Lower leg skin (tissue), 3 donors: Measurements from ENCODE around the gene MAD1L1.

Experiments used
- POLR2A ChIP-seq, 2 donors: fragments of 450-650 bp; IDR thresholded peaks; one replicate each; pipeline ENCODE4 v1.6.1; 2016 to 2017; ENCODE audit warnings: antibody characterized with exemption in 2 of 2, mild to moderate bottlenecking in 1 of 2, moderate library complexity in 1 of 2
- TF ChIP-seq, protein P1 (sequence below), 3 donors: fragments of 450-650 bp; IDR thresholded peaks; one replicate each; pipeline ENCODE4 v1.5.1; 2016; ENCODE audit warnings: antibody characterized with exemption in 3 of 3, mild to moderate bottlenecking in 3 of 3, moderate library complexity in 2 of 3

DNA sequence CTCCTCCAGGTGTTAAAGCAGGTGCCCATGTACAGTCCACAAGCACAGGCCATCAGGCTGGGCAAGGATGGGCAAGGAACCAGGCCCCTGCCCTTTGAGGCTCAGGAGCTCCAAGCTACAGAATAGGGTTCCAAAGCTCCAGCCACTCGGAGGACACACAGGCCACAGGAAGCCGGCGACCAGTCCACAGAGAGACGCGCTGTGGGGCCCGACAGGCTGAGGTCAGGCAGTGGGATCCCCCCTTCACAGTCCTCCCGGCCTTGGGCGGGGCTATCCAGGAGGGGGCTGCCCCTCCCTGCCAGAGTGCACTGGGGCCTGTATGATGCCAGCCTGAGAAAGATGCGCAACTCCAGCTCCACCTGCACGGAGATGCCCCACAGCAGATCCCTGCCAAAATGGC is 34.0 kb downstream of the MAD1L1 start:
- TF ChIP-seq, protein P1, sequence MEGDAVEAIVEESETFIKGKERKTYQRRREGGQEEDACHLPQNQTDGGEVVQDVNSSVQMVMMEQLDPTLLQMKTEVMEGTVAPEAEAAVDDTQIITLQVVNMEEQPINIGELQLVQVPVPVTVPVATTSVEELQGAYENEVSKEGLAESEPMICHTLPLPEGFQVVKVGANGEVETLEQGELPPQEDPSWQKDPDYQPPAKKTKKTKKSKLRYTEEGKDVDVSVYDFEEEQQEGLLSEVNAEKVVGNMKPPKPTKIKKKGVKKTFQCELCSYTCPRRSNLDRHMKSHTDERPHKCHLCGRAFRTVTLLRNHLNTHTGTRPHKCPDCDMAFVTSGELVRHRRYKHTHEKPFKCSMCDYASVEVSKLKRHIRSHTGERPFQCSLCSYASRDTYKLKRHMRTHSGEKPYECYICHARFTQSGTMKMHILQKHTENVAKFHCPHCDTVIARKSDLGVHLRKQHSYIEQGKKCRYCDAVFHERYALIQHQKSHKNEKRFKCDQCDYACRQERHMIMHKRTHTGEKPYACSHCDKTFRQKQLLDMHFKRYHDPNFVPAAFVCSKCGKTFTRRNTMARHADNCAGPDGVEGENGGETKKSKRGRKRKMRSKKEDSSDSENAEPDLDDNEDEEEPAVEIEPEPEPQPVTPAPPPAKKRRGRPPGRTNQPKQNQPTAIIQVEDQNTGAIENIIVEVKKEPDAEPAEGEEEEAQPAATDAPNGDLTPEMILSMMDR (IDR thresholded peaks at IDR 0.05), result no peak
- TF ChIP-seq POLR2A (IDR thresholded peaks at IDR 0.05), result no peak
